Tibial artery (tissue), 4 donors: ENCODE measurements around the gene AQP12A.

Source experiments
- DNase-seq, 2 donors: peaks; one replicate each; pipeline ENCODE4 v3.0.0-alpha.2; 2019
- H3K27ac ChIP-seq, 2 donors: fragments of 200-600 bp; sonication (generic) in 1 of 2; 1 replicate in 1 of 2; 2 replicates in 1 of 2; pipeline ENCODE4 v1.5.1; 2018 to 2019; ENCODE audit warnings: mild to moderate bottlenecking in 1 of 2
- H3K27me3 ChIP-seq, 2 donors: fragments of 200-600 bp; sonication (generic) in 1 of 2; one replicate each; pipeline versions ENCODE4 v1.5.1 to v1.6.0; 2016 to 2019
- H3K36me3 ChIP-seq, 3 donors: fragments of 200-600 bp; sonication (generic) in 2 of 3; one replicate each; pipeline ENCODE4 v1.5.1; 2016 to 2019; ENCODE audit warnings: mild to moderate bottlenecking in 2 of 3
- H3K4me1 ChIP-seq, 4 donors: fragments of 200-600 bp; sonication (generic) in 2 of 4; 1 replicate in 3 of 4; 2 replicates in 1 of 4; pipeline ENCODE4 v1.5.1; 2016 to 2019
- H3K4me3 ChIP-seq, 2 donors: fragments of 200-600 bp; sonication (generic) in 1 of 2; 1 replicate in 1 of 2; 2 replicates in 1 of 2; pipeline ENCODE4 v1.5.1; 2018 to 2019; ENCODE audit warnings: mild to moderate bottlenecking in 2 of 2
- H3K9me3 ChIP-seq, 3 donors: fragments of 200-600 bp; sonication (generic) in 1 of 3; one replicate each; pipeline ENCODE4 v1.5.1; 2016 to 2019
- CTCF ChIP-seq, 2 experiments: fragments of 200-600 bp in 1 of 2; fragments of 450-650 bp in 1 of 2; IDR thresholded peaks; one replicate each; pipeline ENCODE4 v1.5.1; 2017 to 2019; ENCODE audit warnings: antibody characterized with exemption in 2 of 2, mild to moderate bottlenecking in 1 of 2, moderate library complexity in 1 of 2
- intact Hi-C: fragments of 100-400 bp; cut with DNase I; formaldehyde crosslinking; loops from one replicate; pipeline ENCODE4 v1.15.0; 2023; ENCODE audit warnings: low total_unique reads

The AQP12A gene

GRCh38 chr2:240711701-240712100 is 20.0 kb downstream of the AQP12A start:
- no peak for DNase-seq
- H3K9me3 ChIP-seq: no peaks in the 10 kb centered on the region
- H3K27me3 ChIP-seq: peaks cover 0 to 59% of the 10 kb centered on the region in 2 donors
- H3K4me1 ChIP-seq: no peaks in the 10 kb centered on the region
- no peak overlapping the region for H3K27ac ChIP-seq
- TF ChIP-seq CTCF (IDR thresholded peaks at IDR 0.05): no peak
- intact Hi-C loops: no loop called here
- no peaks in the 10 kb centered on the region for H3K36me3 ChIP-seq
- H3K4me3 ChIP-seq: no peak overlapping the region

DNA sequence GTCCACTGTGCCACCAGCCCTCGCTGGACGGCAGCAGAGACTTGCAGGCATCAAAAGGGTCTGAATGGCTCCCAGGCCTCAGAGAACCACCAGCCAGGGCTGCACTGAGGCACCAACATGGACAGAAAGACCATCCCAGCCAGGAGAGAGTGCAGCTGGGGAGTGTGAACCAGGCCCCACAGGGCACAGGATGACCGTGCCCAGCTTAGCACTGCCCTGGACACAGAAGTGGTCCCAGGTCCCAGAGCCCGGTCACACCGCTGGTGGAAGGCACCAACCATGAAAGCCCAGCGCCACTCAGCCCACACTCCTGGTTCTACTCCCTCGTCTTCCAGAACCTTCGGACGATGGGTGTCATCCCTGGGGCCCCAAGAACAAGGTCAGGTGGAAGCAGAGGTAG is 20.5 kb downstream of the AQP12A start:
- intact Hi-C loops: no loop called here
- no peak for DNase-seq

GRCh38 chr2:240713071-240713927 is 21.6 kb downstream of the AQP12A start:
- TF ChIP-seq CTCF (IDR thresholded peaks at IDR 0.05): no peak
- Histone ChIP-seq H3K27ac (no peak overlapping the region), H3K36me3 (no peaks in the 10 kb centered on the region), H3K4me3 (no peak overlapping the region), H3K4me1 (no peaks in the 10 kb centered on the region), H3K9me3 (no peaks in the 10 kb centered on the region), H3K27me3 (peaks cover 0 to 65% of the 10 kb centered on the region in 2 donors)
- DNase-seq: no peak
- intact Hi-C loops: no loop called here

More for the DNA sequence above, 20.5 kb downstream of the AQP12A start:
- H3K27ac ChIP-seq: no peak overlapping the region
- H3K4me3 ChIP-seq: no peak overlapping the region
- TF ChIP-seq CTCF (IDR thresholded peaks at IDR 0.05): no peak
- H3K9me3 ChIP-seq: no peaks in the 10 kb centered on the region
- no peaks in the 10 kb centered on the region for H3K36me3 ChIP-seq
- peaks cover 0 to 61% of the 10 kb centered on the region in 2 donors for H3K27me3 ChIP-seq
- no peaks in the 10 kb centered on the region for H3K4me1 ChIP-seq

DNA sequence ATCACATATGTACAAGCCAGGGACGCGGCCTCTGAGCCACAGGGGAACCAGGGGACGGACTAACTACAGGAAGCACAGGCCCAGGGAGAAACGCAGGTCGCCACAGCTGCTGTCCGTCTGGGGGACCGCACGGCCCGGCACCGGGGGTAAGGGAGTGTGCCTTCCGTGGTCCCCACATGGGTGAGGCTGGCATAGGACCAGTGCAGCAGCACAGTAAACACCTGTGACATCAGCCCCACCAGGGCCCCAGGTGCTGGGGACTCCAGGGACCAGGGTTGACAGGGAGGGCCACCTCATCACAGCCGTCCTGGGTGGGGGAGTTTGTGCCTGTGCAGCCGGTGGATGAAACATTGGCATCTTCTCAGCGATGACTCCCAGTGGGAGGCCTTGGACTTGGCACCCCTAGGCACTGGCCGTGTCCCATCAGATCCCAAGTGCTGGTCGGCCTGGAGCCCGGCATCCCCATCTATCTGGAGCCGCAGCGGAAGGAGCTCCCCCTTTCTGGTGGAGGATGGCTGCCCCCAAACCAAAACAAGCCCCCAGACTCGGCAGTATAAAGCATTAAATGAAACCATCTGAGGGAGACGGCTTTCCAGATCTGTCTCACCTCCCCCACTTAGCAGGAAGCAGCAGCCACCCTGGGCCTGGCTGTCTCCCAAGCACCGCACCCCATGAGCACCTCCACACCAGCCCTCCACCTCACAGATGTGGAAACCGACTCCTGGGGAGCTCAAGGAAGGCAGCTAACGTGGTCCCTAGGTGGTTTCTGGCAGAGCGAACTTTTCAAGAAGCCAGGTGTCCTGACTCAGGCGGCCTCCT is 22.5 kb downstream of the AQP12A start:
- Histone ChIP-seq H3K27me3 (peaks cover 0 to 72% of the 10 kb centered on the region in 2 donors), H3K27ac (no peak overlapping the region), H3K36me3 (no peaks in the 10 kb centered on the region), H3K4me1 (no peaks in the 10 kb centered on the region), H3K9me3 (no peaks in the 10 kb centered on the region), H3K4me3 (no peak overlapping the region)
- intact Hi-C loops: no loop called here
- no peak for TF ChIP-seq CTCF (IDR thresholded peaks at IDR 0.05)
- no peak for DNase-seq

DNA sequence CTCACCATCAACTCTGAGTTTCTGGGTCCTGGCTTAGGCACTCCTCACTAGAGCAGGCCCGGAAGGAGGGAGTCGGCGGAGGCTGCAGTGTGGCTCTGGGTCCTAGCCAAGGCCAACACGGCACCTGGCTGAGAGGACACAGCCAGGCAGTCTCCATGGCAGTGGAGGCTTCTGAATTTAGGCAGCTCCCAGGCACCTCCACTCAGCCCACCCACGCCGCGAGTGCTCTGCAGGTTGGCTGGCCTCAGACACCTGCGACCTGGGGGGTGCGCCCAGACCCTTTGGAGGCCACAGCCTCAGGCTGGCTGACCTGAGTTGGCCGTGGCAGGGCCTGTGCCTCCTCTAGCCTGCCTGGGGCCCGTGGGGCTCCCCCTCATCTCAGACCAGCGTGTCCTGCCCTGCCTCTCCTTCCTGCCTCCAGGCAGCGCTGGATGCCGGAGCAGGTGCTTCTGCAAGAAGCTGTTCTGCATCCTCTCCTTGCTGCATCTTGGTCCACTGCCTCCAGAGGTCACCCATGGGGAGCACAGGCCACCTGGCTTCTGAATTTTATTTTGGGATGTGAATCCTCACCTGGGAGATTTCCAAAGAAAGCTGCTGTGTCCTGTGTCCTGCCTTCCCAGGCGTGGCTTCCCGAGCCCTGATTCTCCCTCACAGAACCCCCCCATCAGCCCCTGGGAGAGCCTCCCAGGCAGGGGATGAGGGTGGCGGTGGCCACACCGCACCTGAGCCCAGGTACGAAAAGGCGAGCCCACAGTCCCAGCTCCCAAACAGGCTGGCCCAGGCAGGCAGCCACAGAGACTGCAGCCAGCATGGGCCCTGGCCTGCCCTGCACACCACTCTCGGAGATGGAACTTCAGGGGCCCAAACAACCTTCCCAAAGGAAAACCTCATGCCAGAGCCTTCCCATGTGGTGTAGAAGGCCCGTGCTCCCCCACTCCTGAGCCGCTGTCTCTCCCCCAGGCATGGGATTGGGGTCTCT is 23.4 kb downstream of the AQP12A start:
- Histone ChIP-seq H3K9me3 (no peaks in the 10 kb centered on the region), H3K4me1 (no peaks in the 10 kb centered on the region), H3K27ac (no peak overlapping the region), H3K36me3 (no peaks in the 10 kb centered on the region), H3K27me3 (peaks cover 0 to 73% of the 10 kb centered on the region in 2 donors), H3K4me3 (no peak overlapping the region)
- DNase-seq: no peak
- intact Hi-C loops: no loop called here
- TF ChIP-seq CTCF (IDR thresholded peaks at IDR 0.05): no peak
